ENCODE data around the gene RSU1.

DNA sequence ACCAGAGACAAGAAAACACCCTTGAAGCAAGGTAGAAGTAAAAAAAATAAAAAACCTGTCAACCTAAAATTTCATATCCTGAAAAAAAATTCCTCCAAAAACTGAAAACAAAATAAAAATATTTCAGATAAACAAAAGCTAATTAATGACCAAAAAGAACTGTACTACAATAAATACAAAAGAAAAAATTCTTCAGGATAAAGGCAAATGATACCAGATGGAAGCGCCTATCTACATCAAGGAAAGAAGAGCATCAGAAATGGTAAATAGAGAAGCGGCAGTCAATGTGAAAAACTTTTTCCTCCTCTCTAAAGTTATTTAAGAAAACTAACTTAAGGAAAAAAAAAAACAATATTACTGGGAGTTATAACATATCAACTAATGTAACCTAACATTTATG lies 79.8 kb downstream of the RSU1 start:
- TF ChIP-seq POLR2A (IDR thresholded peaks at IDR 0.05; ENCODE audit: low read depth, low read length) (no peak), MYC (IDR thresholded peaks at IDR 0.05; ENCODE audit: low read depth, low read length) (no peak)
- TF ChIP-seq, protein P1, sequence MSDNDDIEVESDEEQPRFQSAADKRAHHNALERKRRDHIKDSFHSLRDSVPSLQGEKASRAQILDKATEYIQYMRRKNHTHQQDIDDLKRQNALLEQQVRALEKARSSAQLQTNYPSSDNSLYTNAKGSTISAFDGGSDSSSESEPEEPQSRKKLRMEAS (IDR thresholded peaks at IDR 0.05; ENCODE audit: insufficient read depth, insufficient read length) = no peak
